CD4-positive, alpha-beta T cell treated with Interleukin-17A for 4 hours (primary cell): Measurements from ENCODE around the gene CBARP.
A peak's percentile ranks its signal among the peaks of the same experiment; 100 is the strongest.

Source experiments
- DNase-seq: peaks from one replicate; pipeline ENCODE4 v3.0.0-alpha.2; 2020; ENCODE audit warnings: mixed read lengths

The CBARP gene

GRCh38 chr19:1264801-1265614 is 27.2 kb upstream of the CBARP start:
- no peak for DNase-seq

GRCh38 chr19:1263188-1263587 is 25.4 kb upstream of the CBARP start:
- no peak for DNase-seq

GRCh38 chr19:1262623-1263123 is 24.9 kb upstream of the CBARP start:
- no peak for DNase-seq

GRCh38 chr19:1261798-1262622 is 24.2 kb upstream of the CBARP start:
- DNase-seq, result peak; percentile 28

- no peak for DNase-seq
These were observed 23.7 kb upstream of the CBARP start for GRCh38 chr19:1261538-1261797.

GRCh38 chr19:1260749-1261537 is 23.1 kb upstream of the CBARP start:
- DNase-seq, result peak; percentile 98

GRCh38 chr19:1259876-1260748 is 22.3 kb upstream of the CBARP start:
- DNase-seq, result peak; percentile 62

- peak; percentile 75 for DNase-seq
These were observed 21.5 kb upstream of the CBARP start for GRCh38 chr19:1259206-1259875.

- DNase-seq, result no peak
These were observed 21.0 kb upstream of the CBARP start for GRCh38 chr19:1258707-1259205.

- DNase-seq, result no peak
These were observed 20.3 kb upstream of the CBARP start for GRCh38 chr19:1258163-1258492.

- DNase-seq, result no peak
These were observed 19.8 kb upstream of the CBARP start for GRCh38 chr19:1257475-1258162.

GRCh38 chr19:1256646-1257474 is 19.1 kb upstream of the CBARP start:
- DNase-seq, result no peak

GRCh38 chr19:1255186-1256161 is 17.7 kb upstream of the CBARP start:
- DNase-seq, result no peak

GRCh38 chr19:1254530-1255185 is 16.9 kb upstream of the CBARP start:
- no peak for DNase-seq

- DNase-seq, result no peak
These were observed 16.3 kb upstream of the CBARP start for GRCh38 chr19:1254081-1254527.

GRCh38 chr19:1253514-1254080 is 15.8 kb upstream of the CBARP start:
- no peak for DNase-seq

- peak; percentile 90 for DNase-seq
These were observed 15.2 kb upstream of the CBARP start for GRCh38 chr19:1252821-1253513.
